HL-60 (cell line): ENCODE results near the gene MYO16.

ENCODE experiments used
- CTCF ChIP-seq: IDR thresholded peaks from one replicate; pipeline ENCODE4 v1.5.1; 2011; ENCODE audit warnings: low read length, control low read depth, inconsistent platforms; ENCODE audit not compliant: insufficient read depth
- GABPA ChIP-seq: IDR thresholded peaks from 2 replicates; pipeline ENCODE4 v1.6.1; 2012; ENCODE audit warnings: low read depth
- POLR2AphosphoS5 ChIP-seq: IDR thresholded peaks from 2 replicates; pipeline ENCODE4 v1.6.1; 2012; ENCODE audit warnings: low read depth
- SPI1 ChIP-seq: IDR thresholded peaks from 2 replicates; pipeline ENCODE4 v1.6.1; 2012; ENCODE audit warnings: low read depth, mild to moderate bottlenecking, borderline replicate concordance
- TF ChIP-seq, protein P1 (sequence below): IDR thresholded peaks from 2 replicates; pipeline ENCODE4 v1.6.1; 2012; ENCODE audit warnings: low read depth; ENCODE audit not compliant: insufficient replicate concordance

- TF ChIP-seq, protein P1, sequence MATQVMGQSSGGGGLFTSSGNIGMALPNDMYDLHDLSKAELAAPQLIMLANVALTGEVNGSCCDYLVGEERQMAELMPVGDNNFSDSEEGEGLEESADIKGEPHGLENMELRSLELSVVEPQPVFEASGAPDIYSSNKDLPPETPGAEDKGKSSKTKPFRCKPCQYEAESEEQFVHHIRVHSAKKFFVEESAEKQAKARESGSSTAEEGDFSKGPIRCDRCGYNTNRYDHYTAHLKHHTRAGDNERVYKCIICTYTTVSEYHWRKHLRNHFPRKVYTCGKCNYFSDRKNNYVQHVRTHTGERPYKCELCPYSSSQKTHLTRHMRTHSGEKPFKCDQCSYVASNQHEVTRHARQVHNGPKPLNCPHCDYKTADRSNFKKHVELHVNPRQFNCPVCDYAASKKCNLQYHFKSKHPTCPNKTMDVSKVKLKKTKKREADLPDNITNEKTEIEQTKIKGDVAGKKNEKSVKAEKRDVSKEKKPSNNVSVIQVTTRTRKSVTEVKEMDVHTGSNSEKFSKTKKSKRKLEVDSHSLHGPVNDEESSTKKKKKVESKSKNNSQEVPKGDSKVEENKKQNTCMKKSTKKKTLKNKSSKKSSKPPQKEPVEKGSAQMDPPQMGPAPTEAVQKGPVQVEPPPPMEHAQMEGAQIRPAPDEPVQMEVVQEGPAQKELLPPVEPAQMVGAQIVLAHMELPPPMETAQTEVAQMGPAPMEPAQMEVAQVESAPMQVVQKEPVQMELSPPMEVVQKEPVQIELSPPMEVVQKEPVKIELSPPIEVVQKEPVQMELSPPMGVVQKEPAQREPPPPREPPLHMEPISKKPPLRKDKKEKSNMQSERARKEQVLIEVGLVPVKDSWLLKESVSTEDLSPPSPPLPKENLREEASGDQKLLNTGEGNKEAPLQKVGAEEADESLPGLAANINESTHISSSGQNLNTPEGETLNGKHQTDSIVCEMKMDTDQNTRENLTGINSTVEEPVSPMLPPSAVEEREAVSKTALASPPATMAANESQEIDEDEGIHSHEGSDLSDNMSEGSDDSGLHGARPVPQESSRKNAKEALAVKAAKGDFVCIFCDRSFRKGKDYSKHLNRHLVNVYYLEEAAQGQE = no peak
- TF ChIP-seq CTCF (no peak), POLR2AphosphoS5 (no peak), SPI1 (no peak), GABPA (no peak)
Measured at GRCh38 chr13:108621462-108621861, 7.9 kb upstream of the MYO16 start.
